ENCODE measurements around the gene AMZ1.
"Not testable (repeated sequence)": the region's sequence is repeated elsewhere in the genome, so short reads cannot be mapped to it uniquely, and the experiment has no call there.

AMZ1 gene

DNA sequence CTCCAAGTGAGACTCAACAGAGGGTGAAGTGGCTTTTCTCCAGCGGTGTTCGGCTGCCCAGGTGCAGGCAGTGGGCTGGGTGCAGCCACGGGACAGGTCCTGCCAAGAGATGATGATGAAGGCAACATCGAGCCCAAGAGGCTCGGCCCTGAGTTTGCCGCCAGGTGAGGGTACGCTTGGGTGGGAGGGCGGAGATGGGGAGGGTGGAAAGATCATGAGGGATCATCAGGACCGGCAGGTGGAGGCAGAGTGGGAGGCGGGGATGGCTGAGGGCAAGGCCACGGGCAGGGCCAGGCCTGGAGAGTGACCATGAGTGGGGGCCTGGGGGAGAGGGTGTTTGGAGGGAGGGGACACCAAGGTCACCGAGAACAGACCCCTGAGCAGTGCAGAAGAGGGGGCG is 17.8 kb upstream of the AMZ1 start:
- no peak for DNase-seq

DNA sequence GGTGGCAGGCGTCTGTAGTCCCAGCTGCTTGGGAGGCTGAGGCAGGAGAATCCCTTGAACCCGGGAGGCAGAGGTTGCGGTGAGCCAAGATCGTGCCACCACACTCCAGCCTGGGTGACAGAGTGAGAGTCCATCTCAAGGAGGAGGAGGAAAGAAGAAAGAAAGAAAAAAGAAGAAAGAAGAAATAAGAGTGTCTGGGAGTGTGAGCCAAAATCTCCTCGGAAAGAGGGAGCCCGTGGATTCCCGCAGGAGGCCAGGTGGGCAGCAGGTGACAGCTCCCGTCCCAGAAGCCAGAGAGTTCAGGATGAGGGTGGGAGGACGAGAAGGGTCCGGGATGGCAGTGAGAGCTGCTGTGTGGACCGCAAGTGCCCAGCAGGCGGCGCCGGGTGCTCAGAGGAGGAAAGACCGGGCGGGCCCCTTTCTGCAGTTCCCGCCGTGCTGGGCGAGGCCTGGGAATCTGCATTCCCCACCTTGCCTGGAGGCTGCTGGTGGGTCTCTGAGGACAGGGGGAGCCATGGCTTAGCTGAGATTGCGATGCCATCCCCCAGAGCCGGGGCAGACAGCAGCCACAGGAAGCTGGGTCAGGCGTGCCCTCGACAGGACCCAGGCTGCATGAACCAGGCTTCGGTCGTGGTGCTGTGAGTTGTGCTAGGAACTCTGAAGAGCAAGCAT is 17.1 kb upstream of the AMZ1 start:
- DNase-seq, result peak; percentile 82

DNA sequence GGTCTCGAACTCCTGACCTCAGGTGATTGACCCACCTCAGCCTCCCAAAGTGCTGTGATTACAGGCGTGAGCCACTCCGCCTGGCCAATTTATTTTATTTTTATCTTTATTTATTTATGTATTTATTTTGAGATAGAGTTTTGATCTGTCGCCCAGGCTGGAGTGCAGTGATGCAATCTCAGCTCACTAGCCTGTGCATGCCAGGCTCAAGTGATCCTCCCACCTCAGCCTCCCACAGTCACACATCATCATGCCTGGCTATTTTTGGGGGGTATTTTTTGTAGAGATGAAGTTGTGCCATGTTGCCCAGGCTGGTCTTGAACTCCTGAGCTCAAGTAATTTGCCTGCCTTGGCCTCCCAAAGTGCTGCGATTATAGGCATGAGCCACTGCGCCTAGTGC is 14.8 kb upstream of the AMZ1 start:
- DNase-seq, result not testable (repeated sequence)

DNA sequence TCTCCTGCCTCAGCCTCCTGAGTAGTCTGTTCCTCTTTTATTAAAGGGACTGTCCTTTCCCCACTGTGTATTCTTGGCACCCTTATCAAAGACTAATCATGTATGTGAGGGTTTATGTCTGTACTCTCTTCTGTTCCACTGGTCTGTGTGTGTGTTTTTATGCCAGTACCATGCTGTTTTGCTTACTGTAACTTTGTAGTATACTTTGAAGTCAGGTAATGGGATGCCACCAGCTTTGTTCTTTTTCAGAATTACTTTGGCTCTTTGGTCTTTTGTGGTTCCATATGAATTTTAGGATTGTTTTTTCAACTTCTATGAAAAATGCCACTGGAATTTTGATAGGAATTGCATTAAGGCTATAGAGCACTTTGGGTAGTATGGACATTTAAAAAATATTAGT is 14.1 kb upstream of the AMZ1 start:
- DNase-seq, result no peak

DNA sequence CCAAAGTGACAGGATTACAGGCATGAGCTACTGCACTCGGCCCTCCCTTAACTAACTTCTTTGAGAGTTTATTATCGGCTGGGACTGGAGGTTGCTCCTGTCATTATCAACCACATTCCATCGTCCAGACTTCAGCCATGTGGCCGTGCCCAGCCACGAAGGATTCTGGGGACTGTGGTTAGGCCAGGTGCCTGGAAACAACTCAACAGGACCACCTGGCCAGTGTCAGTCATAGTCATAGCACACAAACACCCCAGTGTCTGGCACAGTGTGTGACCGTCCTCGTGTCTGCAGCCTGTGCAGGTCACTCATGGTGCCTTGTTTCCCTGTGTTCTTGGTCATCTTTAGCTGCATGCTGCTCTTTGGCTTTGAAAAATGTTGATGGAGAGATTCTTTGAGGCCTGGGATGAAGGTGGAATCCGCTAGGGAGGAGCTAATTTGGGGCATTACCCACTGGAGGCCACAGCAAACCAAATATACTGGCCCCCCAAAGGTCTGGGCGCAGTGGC is 12.7 kb upstream of the AMZ1 start:
- no peak for DNase-seq

DNA sequence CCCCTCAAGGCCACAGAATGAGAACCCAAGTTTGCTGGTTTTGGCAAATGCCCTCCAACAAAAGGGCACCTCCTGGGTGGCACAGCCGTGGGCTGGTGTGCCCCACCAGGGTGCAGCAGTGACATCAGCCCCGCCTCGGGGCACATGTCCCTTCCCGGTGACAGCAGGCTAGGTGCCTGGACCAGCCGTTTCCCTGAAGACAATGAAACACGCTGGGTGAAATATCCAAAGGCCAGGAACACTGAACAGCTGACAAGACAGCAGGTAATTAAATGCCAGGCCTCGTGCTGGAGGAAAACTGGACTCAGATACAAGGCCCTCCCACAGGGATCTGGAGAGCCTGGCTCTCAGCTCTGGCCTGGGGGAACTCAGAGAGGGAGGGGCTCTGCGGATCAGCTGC is 11.4 kb upstream of the AMZ1 start:
- DNase-seq, result not testable (repeated sequence)

DNA sequence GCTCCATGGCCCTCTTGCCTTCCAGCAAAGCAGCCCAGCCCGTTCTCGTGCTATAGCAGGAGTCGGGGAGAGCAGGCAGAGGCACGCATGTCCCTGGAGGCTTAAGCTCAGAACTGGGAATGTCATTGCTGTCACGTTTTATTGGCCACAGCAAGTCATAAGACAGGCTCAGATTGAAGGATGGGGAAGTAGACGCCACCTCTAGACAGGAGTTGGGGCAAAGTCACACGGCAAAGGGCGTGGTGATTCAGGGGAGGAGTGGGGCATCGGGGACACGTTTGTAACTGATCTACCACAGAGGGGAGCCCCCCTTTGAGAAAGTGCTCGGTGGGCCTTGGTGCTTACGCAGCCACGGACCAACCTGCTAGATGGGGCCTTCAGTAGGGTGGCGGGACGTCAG is 9.5 kb upstream of the AMZ1 start:
- not testable (repeated sequence) for DNase-seq

DNA sequence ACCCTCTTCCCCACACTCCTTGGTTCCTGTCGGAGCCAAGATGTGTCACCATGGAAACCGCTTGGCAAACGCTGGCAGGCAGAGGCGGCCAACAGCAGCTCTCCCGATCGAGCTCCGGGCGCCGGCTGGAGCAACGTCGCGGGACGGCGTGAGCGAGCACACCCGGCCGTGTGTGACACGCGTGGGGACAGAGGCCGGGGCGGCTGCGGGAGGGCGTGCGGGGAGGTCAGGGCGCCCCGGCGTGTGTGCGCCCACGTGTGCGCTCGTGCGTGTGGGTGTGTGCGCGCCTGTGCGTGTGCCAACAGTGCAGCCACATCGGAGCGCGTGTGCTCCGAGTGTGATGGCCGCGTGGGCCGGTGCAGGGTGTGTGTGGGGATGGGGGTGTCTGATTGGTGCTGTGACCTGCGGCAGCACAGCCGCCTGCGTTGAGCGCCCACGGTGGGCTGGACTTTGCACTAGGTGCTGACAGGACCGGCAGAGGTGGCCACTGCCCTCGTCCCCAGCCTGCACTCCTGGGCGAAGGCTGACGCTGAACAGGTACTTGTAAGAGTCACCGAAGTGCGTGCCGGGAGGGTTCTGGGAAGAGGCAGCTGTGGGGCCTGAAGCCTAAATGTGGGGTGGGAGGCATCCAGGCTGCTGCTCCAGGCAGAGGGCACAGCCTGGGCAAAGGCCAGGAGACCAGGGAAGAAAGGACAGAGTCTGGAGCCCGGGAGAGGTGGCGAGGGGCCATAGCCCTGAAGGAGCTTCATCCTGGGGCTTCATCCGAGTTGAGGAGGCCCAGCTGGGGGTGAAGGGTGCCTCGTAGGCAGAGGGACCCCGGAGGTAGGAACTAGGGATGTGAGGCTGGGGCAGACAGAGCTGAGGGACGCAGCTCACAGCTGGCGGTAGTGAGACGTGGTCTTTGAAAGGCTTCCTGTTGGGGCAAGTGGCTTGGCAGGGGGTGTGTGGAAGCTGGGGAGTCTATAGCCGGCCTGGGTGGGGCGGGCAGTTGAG is 8.6 kb upstream of the AMZ1 start:
- peak; percentile 64 for DNase-seq

DNA sequence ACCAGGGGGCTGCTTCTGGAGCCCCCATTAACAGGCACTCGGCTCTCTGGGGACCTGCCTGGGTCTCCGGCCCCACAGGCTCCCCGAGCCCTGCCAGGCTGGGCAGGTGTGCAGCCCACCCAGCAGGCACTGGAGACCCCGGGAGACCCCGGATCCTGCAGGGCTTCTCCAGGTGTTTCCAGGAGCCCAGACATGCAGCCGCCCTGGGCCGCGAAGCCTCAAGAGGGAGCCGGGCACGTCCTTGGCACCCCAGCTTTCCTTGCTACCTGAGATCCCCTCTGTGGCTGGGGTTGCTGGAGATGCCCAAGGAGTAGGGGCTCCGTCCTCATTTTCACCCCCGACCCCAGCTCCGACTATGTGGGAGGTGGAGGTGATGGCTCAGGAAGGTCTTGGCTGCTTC is 7.7 kb upstream of the AMZ1 start:
- DNase-seq, result no peak

DNA sequence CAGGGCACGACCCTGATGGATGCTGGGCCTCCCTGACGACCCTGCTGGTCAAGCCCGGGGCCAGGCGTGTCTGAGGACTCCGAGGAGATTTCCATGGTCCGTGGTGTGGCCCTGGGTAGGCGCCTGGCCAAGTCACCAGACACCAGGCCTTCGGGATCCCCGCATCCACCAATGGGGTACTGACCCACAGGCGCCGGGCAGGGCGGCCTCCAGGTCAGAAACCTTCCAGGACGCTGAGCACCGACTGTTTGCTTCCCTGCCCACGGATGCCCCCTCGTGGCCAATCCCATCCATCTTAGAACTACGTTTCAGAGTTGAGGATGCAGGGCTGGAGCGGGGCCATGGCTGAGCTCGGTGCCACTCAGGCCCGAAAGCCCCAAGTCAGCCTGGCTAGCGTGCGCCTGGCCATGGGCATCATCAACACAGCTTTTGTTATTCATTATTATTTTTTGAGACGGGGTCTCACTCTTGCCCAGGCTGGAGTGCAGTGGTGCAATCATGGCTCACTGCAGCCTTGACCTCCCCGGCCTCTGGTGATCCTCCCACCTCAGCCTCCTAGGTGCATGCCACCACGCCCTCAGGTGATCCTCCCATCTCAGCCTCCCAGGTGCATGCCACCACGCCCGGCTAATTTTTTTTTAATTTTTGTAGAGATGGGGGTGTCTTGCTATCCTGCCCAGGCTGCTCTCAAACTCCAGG is 7.1 kb upstream of the AMZ1 start:
- DNase-seq, result peak; percentile 78

DNA sequence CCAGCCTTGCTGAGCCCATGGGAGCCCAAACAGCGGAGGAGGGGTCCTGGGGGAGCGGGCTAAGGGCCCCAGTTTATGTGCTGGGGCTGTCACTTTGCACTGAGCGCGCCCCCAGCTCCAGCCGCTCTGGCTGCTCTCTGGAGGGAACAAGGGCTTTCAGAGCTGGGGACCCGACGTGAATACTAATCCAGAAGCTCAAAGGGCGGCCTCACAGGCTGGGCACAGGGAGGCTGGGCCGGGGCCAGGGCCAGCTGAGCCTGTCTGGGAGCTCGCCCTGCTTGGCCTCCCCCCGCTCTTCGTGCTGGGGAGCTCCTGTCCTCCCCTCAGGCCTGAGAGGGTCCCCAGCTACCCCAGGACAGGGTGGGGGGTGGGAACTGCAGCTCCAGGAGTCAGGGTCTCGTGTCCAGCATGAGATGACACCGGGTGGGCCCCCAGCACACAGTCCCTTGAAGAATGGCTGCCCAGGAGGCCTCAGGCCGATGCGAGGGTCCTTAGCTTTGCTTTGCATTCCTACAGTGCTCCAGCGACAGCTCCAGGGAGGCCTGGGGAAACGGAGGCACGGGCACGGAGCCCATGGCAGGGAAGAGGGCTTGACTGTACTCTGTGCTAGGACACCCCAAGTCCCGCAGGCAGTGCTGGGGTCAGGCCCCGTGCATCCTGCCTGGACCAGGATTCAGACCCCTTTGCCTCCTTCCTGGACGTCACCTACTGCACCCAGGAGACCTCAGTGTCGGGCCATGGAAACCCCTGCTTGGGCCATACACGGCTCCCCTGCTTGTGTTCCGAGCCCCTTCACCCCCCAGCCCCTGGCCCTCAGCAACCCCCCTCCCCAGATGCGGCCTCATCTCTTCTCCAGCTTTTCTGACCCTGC is 5.8 kb upstream of the AMZ1 start:
- no peak for DNase-seq

DNA sequence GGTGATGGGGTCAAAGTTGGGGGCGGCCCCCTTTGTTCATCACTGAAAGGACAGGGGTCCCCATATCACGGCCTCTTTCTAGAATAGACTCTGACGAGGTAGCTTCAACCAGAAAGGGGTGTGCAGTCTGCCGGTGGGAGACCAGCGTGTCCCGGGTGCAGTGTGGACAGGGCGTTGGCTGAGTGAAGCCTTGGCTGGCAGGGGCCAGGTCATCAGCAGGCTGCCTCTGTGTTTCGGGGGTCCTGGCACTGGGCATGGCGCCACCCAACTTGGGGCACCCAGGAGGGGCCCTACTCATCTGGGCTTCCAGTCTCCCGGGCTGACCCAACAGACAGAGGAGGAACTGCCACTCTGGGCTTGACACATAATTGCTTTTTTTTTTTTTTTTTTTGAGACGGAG is 3.5 kb upstream of the AMZ1 start:
- no peak for DNase-seq

DNA sequence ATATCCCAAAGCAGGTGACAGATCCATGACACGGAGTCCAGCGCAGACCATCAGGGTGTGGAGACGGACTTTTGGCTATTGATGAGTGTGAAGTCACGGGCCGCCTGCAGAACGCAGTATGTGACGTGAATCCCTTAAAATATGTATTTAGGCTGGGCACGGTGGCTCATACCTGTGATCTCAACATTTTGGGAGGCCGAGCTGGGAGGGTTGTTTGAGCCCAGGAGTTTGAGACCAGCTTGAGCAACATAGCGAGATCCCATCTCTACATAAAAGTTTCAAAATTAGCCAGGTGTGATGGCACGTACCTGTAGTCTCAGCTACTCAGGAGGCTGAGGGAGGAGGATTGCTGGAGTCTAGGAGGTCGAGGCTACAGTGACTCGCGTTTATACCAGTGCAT is 1.9 kb upstream of the AMZ1 start:
- DNase-seq, result no peak

DNA sequence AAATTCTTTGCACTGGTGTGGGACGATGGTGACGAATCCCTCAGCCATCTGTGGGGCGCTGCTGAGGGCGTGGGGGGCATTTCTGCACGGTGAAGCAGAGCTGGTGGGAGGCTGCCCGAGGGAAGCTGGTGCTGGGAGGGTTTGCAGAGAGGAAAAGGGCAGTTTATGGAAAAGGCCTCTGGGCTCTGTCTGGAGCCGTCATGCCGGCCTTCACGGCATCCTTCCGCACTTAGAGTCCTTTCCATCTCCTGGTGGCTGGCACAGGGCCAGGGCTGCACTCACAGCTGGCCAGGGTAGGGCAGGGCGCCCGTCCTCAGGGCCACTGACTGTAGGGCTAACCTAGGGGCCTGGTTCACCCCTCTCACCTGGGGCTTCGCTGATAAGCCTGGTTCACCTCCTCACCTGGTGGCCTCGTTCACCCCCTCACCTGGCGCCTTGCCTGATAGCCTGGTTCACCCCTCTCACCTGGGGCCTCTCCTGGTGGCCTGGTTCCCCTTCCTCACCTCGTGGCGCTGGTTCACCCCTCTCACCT is 598 bp upstream of the AMZ1 start:
- DNase-seq, result no peak

DNA sequence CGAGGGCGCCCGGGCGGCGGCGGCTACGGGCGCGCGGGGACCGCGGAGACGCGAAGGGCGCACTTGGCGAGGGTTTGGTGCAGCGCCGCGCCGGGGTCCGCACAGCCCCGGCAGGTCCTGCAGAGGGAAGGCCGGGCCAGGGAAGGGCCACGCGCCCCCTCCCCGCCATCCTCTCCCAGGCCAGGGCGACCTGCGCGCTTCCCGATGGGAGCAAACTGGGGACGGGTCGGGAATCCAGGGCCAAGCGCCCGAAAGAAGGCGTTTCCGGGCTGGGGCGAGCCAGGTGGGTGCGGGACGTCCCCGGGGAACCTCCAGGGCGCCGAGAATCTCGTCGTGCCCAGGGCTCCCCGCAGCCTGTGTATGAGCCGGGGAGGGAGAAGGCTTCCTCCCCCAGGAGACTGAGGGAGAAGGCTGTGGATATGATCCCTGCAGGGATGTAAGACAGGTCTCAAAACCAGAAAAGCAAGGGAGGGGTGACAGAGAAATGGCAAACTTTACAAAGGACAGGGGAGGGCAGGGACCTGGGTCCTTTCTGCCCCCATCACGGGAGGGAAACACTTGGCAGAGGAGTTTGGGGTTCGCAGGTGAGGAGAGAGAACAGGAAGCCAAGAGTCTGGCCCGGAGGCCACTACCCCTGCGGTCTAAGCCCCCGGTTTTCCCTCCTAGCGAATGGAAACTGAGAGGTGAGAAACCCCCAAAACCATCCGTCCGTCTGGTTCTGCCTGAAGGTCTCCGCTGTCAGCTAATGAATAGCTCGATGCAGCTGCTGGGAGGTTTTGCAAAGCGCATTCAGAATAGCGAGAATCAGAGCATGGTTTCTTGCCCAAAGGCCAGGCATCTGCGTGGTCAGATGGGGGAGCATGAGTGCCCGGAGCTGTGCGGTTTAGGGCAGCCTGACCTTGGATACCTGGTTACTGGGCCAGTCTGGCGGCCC is 674 bp downstream of the AMZ1 start:
- DNase-seq, result peak; percentile 47

DNA sequence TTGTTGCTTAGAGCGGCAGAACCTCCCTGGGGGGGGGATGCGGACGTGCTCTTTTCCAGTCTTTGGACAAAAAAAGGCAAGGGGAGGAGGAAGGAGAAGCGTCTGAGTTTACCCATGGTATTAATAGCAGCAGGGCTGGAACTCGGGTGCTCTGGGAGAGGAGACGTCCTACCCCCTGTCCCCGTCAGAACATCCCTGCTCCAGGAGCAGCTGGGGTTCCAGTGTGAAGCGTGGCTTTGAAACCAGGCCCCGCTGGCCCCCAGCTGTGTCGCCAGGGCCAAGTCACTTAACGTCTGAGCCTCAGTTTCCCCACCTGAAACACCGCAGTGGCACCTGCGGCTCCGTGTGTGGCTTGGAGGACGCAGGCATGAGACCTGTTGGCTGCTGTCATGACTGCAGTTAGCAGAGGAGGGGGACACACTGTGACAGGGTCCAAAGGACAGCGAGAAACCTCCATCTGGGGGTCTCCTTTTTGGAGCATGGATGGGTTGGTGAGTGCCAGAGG is 1.4 kb downstream of the AMZ1 start:
- no peak for DNase-seq

DNA sequence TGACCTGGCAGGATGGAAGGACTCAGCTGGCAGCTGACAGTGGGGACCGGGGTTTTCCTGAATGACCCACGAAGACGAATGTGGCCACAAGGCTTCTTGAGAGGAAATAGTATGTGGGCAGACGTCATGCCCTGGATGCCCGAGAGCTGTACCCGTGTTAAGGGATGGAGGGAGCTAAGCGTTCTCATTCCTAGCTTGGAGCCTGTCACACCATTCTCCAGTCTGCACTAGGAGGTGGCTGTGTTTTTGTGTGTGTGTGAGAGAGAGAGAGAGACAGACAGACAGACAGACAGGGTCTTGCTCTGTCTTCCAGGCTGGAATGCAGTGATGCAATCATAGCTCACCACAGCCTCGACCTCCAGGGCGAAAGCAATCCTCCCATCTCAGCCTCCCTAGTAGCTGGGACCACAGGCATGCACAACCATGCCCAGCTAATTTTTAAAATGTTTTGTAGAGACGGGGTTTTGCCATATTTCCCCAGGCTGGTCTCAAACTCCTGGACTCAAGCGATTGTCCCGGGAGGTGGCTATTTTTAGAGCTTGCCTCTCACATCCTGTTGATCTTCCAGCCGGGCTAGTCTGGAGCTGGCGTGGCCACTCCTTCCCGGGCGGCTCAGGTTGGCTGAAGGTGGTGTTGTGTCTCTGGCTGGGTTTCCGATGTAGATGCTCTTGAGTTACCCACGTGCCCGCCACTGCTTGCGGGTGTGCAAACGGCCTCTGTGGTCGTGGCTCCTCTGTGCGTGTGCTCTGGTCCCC is 2.1 kb downstream of the AMZ1 start:
- no peak for DNase-seq

DNA sequence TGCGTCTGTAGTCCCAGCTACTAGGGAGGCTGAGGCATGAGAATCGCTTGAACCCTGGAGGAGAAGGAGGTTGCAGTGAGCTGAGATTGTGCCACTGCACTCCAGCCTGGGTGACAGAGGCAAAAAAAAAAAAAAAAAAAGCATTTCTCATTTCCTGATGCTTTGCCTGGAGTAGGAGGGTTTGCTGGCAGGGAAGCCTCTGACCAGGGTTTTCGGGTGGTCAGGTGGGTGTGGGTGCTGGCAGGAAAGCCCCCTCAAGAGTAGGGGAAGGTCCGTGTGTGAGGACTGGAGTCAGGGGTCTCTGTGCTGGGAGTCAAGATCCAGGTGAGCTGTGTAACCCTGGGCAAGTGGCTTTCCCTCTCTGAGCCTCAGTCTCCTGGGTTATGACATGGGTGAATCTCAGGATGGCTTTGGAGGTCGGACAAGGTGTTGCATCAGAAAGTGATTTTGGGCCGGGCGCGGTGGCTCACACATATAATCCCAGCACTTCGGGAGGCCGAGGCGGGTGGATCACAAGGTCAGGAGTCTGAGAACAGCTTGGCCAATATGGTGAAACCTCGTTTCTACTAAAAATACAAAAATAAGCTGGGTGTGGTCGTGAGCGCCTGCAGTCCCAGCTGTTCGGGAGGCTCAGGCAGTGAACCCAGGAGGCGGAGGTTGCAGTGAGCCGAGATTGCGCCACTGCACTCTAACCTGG is 3.2 kb downstream of the AMZ1 start:
- no peak for DNase-seq

DNA sequence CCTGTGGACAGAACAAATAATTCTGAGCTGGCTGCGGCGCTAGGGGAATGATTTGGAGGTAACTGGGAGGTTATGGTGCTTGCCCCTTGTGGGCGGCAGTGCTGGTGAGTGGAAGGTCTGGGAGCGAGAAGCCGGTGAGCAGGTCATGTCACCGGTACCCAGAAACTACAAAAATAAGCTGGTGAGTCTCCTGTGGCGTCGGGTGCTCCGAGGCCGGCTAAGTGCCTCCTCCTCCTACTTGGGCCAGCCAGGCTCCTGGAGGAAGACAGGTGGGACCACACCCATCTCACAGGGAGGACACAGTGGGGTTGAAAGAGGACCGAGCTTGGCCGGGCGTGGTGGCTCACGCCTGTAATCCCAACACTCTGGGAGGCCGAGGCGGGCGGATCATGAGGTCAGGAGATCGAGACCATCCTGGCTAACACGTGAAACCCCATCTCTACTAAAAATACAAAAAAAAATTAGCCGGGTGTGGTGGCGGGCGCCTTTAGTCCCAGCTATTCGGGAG is 4.0 kb downstream of the AMZ1 start:
- DNase-seq, result not testable (repeated sequence)
